Liver (tissue), 3 donors: ENCODE measurements around the gene TIPRL.
"Not testable (repeated sequence)": the region's sequence is repeated elsewhere in the genome, so short reads cannot be mapped to it uniquely, and the experiment has no call there.

ENCODE experiments used
- FOXA1 ChIP-seq: IDR thresholded peaks from 2 replicates; pipeline ENCODE4 v1.6.1; 2016; ENCODE audit warnings: antibody characterized with exemption
- GABPA ChIP-seq, 2 donors: IDR thresholded peaks in 1 of 2; conservative IDR thresholded peaks in 1 of 2; 2 replicates each; pipeline ENCODE4 v1.6.1; 2016; ENCODE audit warnings: antibody characterized with exemption in 2 of 2, mild to moderate bottlenecking in 1 of 2, moderate library complexity in 1 of 2
- JUND ChIP-seq, 2 donors: IDR thresholded peaks; 2 replicates each; pipeline ENCODE4 v1.6.1; 2016; ENCODE audit warnings: antibody characterized with exemption in 2 of 2
- RAD21 ChIP-seq, 2 donors: IDR thresholded peaks; 2 replicates each; pipeline ENCODE4 v1.6.1; 2016; ENCODE audit warnings: antibody characterized with exemption in 2 of 2, mild to moderate bottlenecking in 2 of 2
- TAF1 ChIP-seq: conservative IDR thresholded peaks from 2 replicates; pipeline ENCODE4 v1.6.1; 2016; ENCODE audit warnings: antibody characterized with exemption, mild to moderate bottlenecking
- TF ChIP-seq, protein P1 (sequence below): fragments of 150-350 bp; IDR thresholded peaks from 2 replicates; pipeline ENCODE4 v1.5.1; 2017; ENCODE audit warnings: improper control_type of control experiment, low read depth, low read length; ENCODE audit not compliant: missing input control
- TF ChIP-seq, protein P2 (sequence below): IDR thresholded peaks from 2 replicates; pipeline ENCODE4 v1.6.1; 2016; ENCODE audit warnings: antibody characterized with exemption
- TF ChIP-seq, protein P3 (sequence below): IDR thresholded peaks from 2 replicates; pipeline ENCODE4 v1.6.1; 2016; ENCODE audit warnings: antibody characterized with exemption, mild to moderate bottlenecking
- donor health status: healthy.
- donor health status: healthy.

DNA sequence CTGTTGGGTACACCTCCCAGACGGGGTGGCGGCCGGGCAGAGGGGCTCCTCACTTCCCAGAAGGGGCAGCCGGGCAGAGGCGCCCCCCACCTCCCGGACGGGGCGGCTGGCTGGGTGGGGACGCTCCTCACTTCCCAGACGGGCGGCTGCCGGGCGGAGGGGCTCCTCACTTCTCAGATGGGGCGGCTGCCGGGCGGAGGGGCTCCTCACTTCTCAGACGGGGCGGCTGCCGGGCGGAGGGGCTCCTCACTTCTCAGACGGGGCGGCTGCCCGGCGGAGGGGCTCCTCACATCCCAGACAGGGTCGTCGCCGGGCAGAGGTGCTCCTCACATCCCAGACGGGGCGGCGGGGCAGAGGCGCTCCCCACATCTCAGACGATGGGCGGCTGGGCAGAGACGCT is 28.9 kb downstream of the TIPRL start:
- TF ChIP-seq, protein P1, sequence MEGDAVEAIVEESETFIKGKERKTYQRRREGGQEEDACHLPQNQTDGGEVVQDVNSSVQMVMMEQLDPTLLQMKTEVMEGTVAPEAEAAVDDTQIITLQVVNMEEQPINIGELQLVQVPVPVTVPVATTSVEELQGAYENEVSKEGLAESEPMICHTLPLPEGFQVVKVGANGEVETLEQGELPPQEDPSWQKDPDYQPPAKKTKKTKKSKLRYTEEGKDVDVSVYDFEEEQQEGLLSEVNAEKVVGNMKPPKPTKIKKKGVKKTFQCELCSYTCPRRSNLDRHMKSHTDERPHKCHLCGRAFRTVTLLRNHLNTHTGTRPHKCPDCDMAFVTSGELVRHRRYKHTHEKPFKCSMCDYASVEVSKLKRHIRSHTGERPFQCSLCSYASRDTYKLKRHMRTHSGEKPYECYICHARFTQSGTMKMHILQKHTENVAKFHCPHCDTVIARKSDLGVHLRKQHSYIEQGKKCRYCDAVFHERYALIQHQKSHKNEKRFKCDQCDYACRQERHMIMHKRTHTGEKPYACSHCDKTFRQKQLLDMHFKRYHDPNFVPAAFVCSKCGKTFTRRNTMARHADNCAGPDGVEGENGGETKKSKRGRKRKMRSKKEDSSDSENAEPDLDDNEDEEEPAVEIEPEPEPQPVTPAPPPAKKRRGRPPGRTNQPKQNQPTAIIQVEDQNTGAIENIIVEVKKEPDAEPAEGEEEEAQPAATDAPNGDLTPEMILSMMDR, result not testable (repeated sequence)
- TF ChIP-seq, protein P2, sequence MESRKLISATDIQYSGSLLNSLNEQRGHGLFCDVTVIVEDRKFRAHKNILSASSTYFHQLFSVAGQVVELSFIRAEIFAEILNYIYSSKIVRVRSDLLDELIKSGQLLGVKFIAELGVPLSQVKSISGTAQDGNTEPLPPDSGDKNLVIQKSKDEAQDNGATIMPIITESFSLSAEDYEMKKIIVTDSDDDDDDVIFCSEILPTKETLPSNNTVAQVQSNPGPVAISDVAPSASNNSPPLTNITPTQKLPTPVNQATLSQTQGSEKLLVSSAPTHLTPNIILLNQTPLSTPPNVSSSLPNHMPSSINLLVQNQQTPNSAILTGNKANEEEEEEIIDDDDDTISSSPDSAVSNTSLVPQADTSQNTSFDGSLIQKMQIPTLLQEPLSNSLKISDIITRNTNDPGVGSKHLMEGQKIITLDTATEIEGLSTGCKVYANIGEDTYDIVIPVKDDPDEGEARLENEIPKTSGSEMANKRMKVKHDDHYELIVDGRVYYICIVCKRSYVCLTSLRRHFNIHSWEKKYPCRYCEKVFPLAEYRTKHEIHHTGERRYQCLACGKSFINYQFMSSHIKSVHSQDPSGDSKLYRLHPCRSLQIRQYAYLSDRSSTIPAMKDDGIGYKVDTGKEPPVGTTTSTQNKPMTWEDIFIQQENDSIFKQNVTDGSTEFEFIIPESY, result not testable (repeated sequence)
- TF ChIP-seq GABPA (IDR thresholded peaks at IDR 0.05 in 1 of 2, conservative IDR thresholded peaks at IDR 0.05 in 1 of 2); FOXA1; RAD21 (IDR thresholded peaks at IDR 0.05); TAF1; JUND (IDR thresholded peaks at IDR 0.05): not testable (repeated sequence)
- TF ChIP-seq, protein P3, sequence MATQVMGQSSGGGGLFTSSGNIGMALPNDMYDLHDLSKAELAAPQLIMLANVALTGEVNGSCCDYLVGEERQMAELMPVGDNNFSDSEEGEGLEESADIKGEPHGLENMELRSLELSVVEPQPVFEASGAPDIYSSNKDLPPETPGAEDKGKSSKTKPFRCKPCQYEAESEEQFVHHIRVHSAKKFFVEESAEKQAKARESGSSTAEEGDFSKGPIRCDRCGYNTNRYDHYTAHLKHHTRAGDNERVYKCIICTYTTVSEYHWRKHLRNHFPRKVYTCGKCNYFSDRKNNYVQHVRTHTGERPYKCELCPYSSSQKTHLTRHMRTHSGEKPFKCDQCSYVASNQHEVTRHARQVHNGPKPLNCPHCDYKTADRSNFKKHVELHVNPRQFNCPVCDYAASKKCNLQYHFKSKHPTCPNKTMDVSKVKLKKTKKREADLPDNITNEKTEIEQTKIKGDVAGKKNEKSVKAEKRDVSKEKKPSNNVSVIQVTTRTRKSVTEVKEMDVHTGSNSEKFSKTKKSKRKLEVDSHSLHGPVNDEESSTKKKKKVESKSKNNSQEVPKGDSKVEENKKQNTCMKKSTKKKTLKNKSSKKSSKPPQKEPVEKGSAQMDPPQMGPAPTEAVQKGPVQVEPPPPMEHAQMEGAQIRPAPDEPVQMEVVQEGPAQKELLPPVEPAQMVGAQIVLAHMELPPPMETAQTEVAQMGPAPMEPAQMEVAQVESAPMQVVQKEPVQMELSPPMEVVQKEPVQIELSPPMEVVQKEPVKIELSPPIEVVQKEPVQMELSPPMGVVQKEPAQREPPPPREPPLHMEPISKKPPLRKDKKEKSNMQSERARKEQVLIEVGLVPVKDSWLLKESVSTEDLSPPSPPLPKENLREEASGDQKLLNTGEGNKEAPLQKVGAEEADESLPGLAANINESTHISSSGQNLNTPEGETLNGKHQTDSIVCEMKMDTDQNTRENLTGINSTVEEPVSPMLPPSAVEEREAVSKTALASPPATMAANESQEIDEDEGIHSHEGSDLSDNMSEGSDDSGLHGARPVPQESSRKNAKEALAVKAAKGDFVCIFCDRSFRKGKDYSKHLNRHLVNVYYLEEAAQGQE, result not testable (repeated sequence)
